Measurements from ENCODE around the gene CDC42BPG.

The CDC42BPG gene

GRCh38 chr11:64867748-64868462 is 23.5 kb upstream of the CDC42BPG start:
- Histone ChIP-seq H2AFZ (ENCODE audit: low read length) (no peak overlapping the region), H3K9ac (ENCODE audit: low read length) (no peak overlapping the region), H3K4me2 (ENCODE audit: low read depth, low read length) (no peak overlapping the region), H3K4me1 (ENCODE audit: low read length) (peaks cover 27% of the 10 kb centered on the region), H3F3A (ENCODE audit: insufficient read depth, low read length) (peaks cover 16% of the 10 kb centered on the region), H3K27ac (ENCODE audit: low read length) (no peak overlapping the region), H3K9me3 (replicated peaks; ENCODE audit: insufficient read depth, low read length) (no peaks in the 10 kb centered on the region), H3K27me3 (replicated peaks; ENCODE audit: insufficient read depth, low read length) (no peaks in the 10 kb centered on the region), H4K20me1 (ENCODE audit: insufficient read depth, low read length) (no peaks in the 10 kb centered on the region), H3K79me2 (ENCODE audit: low read length) (peaks cover 76% of the 10 kb centered on the region), H3K4me3 (ENCODE audit: low read length) (no peak overlapping the region), H3K36me3 (replicated peaks; ENCODE audit: insufficient read depth, low read length) (no peaks in the 10 kb centered on the region), H3K9me2 (replicated peaks; ENCODE audit: insufficient read depth, low read length) (no peaks in the 10 kb centered on the region)
- no peak for DNase-seq
- TF ChIP-seq CTCF (IDR thresholded peaks at IDR 0.05; ENCODE audit: low read length) (no peak), EZH2 (optimal IDR thresholded peaks at IDR 0.05; ENCODE audit: low read depth, low read length) (no peak), EZH2phosphoT487 (IDR thresholded peaks at IDR 0.05; ENCODE audit: low read length) (no peak)

GRCh38 chr11:64866173-64866491 is 21.7 kb upstream of the CDC42BPG start:
- Histone ChIP-seq H3K27ac (ENCODE audit: low read length) (peak overlapping the region; percentile 80), H3K4me3 (ENCODE audit: low read length) (0 out of 2 replicates have a peak overlapping the region, but pooled peaks have one; percentile 3), H3F3A (ENCODE audit: insufficient read depth, low read length) (peaks cover 16% of the 10 kb centered on the region), H3K9ac (ENCODE audit: low read length) (peak overlapping the region; percentile 24), H3K79me2 (ENCODE audit: low read length) (peaks cover 84% of the 10 kb centered on the region), H4K20me1 (ENCODE audit: insufficient read depth, low read length) (no peaks in the 10 kb centered on the region), H3K36me3 (replicated peaks; ENCODE audit: insufficient read depth, low read length) (no peaks in the 10 kb centered on the region), H3K4me2 (ENCODE audit: low read depth, low read length) (peak overlapping the region; percentile 57), H3K9me3 (replicated peaks; ENCODE audit: insufficient read depth, low read length) (no peaks in the 10 kb centered on the region), H3K27me3 (replicated peaks; ENCODE audit: insufficient read depth, low read length) (no peaks in the 10 kb centered on the region), H2AFZ (ENCODE audit: low read length) (no peak overlapping the region), H3K4me1 (ENCODE audit: low read length) (peaks cover 33% of the 10 kb centered on the region), H3K9me2 (replicated peaks; ENCODE audit: insufficient read depth, low read length) (no peaks in the 10 kb centered on the region)
- DNase-seq = no peak
- TF ChIP-seq CTCF (IDR thresholded peaks at IDR 0.05; ENCODE audit: low read length) = no peak
- TF ChIP-seq EZH2 (optimal IDR thresholded peaks at IDR 0.05; ENCODE audit: low read depth, low read length) = no peak

GRCh38 chr11:64865286-64866172 is 21.1 kb upstream of the CDC42BPG start:
- no peaks in the 10 kb centered on the region for H3K9me2 ChIP-seq (replicated peaks; ENCODE audit: insufficient read depth, low read length)
- H3K36me3 ChIP-seq (replicated peaks; ENCODE audit: insufficient read depth, low read length) = no peaks in the 10 kb centered on the region
- peak overlapping the region; percentile 80 for H3K27ac ChIP-seq (ENCODE audit: low read length)
- no peaks in the 10 kb centered on the region for H4K20me1 ChIP-seq (ENCODE audit: insufficient read depth, low read length)
- H3F3A ChIP-seq (ENCODE audit: insufficient read depth, low read length) = peaks cover 16% of the 10 kb centered on the region
- DNase-seq = peak; percentile 80
- TF ChIP-seq CTCF (IDR thresholded peaks at IDR 0.05; ENCODE audit: low read length) (no peak), EZH2 (optimal IDR thresholded peaks at IDR 0.05; ENCODE audit: low read depth, low read length) (no peak), EZH2phosphoT487 (IDR thresholded peaks at IDR 0.05; ENCODE audit: low read length) (no peak)
- H2AFZ ChIP-seq (ENCODE audit: low read length) = no peak overlapping the region
- no peaks in the 10 kb centered on the region for H3K27me3 ChIP-seq (replicated peaks; ENCODE audit: insufficient read depth, low read length)
- no peaks in the 10 kb centered on the region for H3K9me3 ChIP-seq (replicated peaks; ENCODE audit: insufficient read depth, low read length)
- H3K4me3 ChIP-seq (ENCODE audit: low read length) = 0 out of 2 replicates have a peak overlapping the region, but pooled peaks have one; percentile 3
- H3K9ac ChIP-seq (ENCODE audit: low read length) = peak overlapping the region; percentile 37
- peaks cover 81% of the 10 kb centered on the region for H3K79me2 ChIP-seq (ENCODE audit: low read length)
- H3K4me2 ChIP-seq (ENCODE audit: low read depth, low read length) = peak overlapping the region; percentile 57
- H3K4me1 ChIP-seq (ENCODE audit: low read length) = peaks cover 35% of the 10 kb centered on the region
